Vagina (tissue), 2 donors: Measurements from ENCODE around the gene TLCD2.

Experiments
- POLR2AphosphoS5 ChIP-seq, 2 donors: sonication (generic); formaldehyde crosslinking; IDR thresholded peaks; one replicate each; pipeline ENCODE4 v1.9.0; 2017; ENCODE audit warnings: antibody characterized with exemption in 2 of 2, mild to moderate bottlenecking in 2 of 2, low read depth in 1 of 2; ENCODE audit not compliant: insufficient read depth in 1 of 2
- TF ChIP-seq, protein P1 (sequence below), 3 experiments: fragments of 450-650 bp in 2 of 3; fragments of 200-600 bp in 1 of 3; sonication (generic) in 1 of 3; IDR thresholded peaks; one replicate each; pipeline ENCODE4 v1.5.1; 2017 to 2019; ENCODE audit warnings: antibody characterized with exemption in 3 of 3, mild to moderate bottlenecking in 2 of 3, moderate library complexity in 2 of 3

DNA sequence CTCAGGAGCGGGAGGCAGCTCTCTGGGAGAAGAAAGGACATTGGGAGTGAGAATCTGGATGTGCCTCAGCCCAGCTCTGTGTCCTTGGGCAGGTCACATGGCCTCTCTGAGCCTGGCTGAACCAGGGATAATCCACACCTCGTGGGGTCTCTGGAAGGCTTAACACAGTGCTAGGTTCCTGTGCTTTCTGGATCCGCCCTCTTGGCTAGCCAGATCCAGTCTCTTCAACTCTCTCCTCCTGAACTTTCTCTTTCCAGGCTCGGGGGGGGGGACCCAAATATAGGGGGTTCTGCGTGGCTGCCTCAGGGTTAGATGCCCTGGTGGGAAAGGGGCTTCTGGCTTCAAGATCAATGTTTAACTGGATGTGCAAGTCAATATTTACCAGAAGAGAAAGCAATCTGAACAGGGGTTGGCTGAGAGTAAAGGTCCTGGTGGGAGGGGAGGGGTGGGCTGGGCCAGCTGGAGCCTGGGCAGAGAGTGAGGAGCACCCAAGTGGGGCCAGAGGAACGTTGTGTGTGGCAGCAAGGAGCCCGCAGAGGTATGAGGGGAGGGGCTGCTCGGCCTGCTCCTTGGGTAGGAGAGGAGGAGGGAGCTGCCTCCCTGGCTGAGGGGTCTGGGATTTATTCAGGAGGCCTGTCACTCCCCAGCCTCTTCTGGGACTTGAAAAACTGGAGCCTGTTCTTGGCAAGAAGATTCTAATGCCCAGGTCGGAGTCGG lies 32.4 kb upstream of the TLCD2 start, which contains the start of gene SERPINF2:
- TF ChIP-seq, protein P1, sequence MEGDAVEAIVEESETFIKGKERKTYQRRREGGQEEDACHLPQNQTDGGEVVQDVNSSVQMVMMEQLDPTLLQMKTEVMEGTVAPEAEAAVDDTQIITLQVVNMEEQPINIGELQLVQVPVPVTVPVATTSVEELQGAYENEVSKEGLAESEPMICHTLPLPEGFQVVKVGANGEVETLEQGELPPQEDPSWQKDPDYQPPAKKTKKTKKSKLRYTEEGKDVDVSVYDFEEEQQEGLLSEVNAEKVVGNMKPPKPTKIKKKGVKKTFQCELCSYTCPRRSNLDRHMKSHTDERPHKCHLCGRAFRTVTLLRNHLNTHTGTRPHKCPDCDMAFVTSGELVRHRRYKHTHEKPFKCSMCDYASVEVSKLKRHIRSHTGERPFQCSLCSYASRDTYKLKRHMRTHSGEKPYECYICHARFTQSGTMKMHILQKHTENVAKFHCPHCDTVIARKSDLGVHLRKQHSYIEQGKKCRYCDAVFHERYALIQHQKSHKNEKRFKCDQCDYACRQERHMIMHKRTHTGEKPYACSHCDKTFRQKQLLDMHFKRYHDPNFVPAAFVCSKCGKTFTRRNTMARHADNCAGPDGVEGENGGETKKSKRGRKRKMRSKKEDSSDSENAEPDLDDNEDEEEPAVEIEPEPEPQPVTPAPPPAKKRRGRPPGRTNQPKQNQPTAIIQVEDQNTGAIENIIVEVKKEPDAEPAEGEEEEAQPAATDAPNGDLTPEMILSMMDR (IDR thresholded peaks at IDR 0.05) = no peak
- no peak for TF ChIP-seq POLR2AphosphoS5 (IDR thresholded peaks at IDR 0.05; ENCODE audit: insufficient read depth in 1 of 2, low read depth in 1 of 2)
